GM23248 (cell line): ENCODE data around the gene ERC1. TPM values are rescaled to one million over a fixed set of nuclear protein-coding genes. Genes with fewer than 3 reads are reported as not detected.
"Not testable (repeated sequence)": the region's sequence is repeated elsewhere in the genome, so short reads cannot be mapped to it uniquely, and the experiment has no call there.

Experiments
- DNase-seq: peaks from one replicate; pipeline ENCODE4 v3.0.0-alpha.2; 2015
- H2AFZ ChIP-seq: fragments of 200-600 bp; sonication (generic); 2 replicates; pipeline ENCODE4 v1.6.1; 2016; ENCODE audit warnings: antibody characterized with exemption
- H3F3A ChIP-seq: fragments of 200-600 bp; sonication (generic); 2 replicates; pipeline ENCODE4 v1.6.1; 2016; ENCODE audit warnings: mild to moderate bottlenecking, antibody characterized with exemption, mixed run types; ENCODE audit not compliant: insufficient read depth
- H3K27ac ChIP-seq: fragments of 200-600 bp; sonication (generic); 2 replicates; pipeline ENCODE4 v1.5.1; 2016; ENCODE audit warnings: mild to moderate bottlenecking
- H3K27me3 ChIP-seq: fragments of 200-600 bp; sonication (generic); replicated peaks from 2 replicates; pipeline ENCODE4 v1.6.1; 2016; ENCODE audit warnings: mild to moderate bottlenecking; ENCODE audit not compliant: insufficient read depth
- H3K36me3 ChIP-seq: fragments of 200-600 bp; sonication (generic); 2 replicates; pipeline ENCODE4 v1.6.1; 2016; ENCODE audit warnings: low read depth, mild to moderate bottlenecking
- H3K4me1 ChIP-seq: fragments of 200-600 bp; sonication (generic); 2 replicates; pipeline ENCODE4 v1.6.1; 2016; ENCODE audit warnings: mild to moderate bottlenecking; ENCODE audit not compliant: insufficient read depth
- H3K4me2 ChIP-seq: fragments of 200-600 bp; sonication (generic); one replicate; pipeline ENCODE4 v1.6.1; 2016; ENCODE audit warnings: mild to moderate bottlenecking; ENCODE audit not compliant: unreplicated experiment
- H3K4me3 ChIP-seq: fragments of 200-600 bp; sonication (generic); 2 replicates; pipeline ENCODE4 v1.5.1; 2016; ENCODE audit warnings: mild to moderate bottlenecking
- H3K79me2 ChIP-seq: fragments of 200-600 bp; sonication (generic); 2 replicates; pipeline ENCODE4 v1.6.1; 2016; ENCODE audit warnings: mild to moderate bottlenecking; ENCODE audit not compliant: insufficient read depth
- H3K9ac ChIP-seq: fragments of 200-600 bp; sonication (generic); 2 replicates; pipeline ENCODE4 v1.6.1; 2016; ENCODE audit warnings: mild to moderate bottlenecking
- H3K9me2 ChIP-seq: fragments of 200-600 bp; sonication (generic); 2 replicates; pipeline ENCODE4 v1.6.1; 2016; ENCODE audit warnings: mixed run types, mild to moderate bottlenecking, moderate library complexity; ENCODE audit not compliant: insufficient read depth
- H3K9me3 ChIP-seq: fragments of 200-600 bp; sonication (generic); one replicate; pipeline ENCODE4 v1.6.1; 2017; ENCODE audit warnings: low read depth
- H4K20me1 ChIP-seq: fragments of 200-600 bp; sonication (generic); 2 replicates; pipeline ENCODE4 v1.6.0; 2016; ENCODE audit not compliant: insufficient read depth
- EZH2 ChIP-seq: fragments of 200-600 bp; sonication (generic); IDR thresholded peaks from 2 replicates; pipeline ENCODE4 v1.6.1; 2018; ENCODE audit warnings: antibody characterized with exemption, mild to moderate bottlenecking; ENCODE audit not compliant: insufficient read depth, poor library complexity, severe bottlenecking
- EZH2phosphoT487 ChIP-seq: fragments of 200-600 bp; sonication (generic); IDR thresholded peaks from 2 replicates; pipeline ENCODE4 v1.6.1; 2018; ENCODE audit warnings: antibody characterized with exemption, moderate library complexity, mild to moderate bottlenecking, low read depth; ENCODE audit not compliant: insufficient read depth
- WGBS, 2 experiments: methylation state at CpG; one replicate each; pipeline ENCODE4 v1.1.6; 2015 to 2017; ENCODE audit warnings: low lambda C conversion rate in 2 of 2, low coverage in 1 of 2; ENCODE audit errors: missing lambda C conversion rate in 2 of 2; 5-methylcytosine and 5-hydroxymethylcytosine counted together
- in situ Hi-C: fragments of 300-500 bp; cut with MboI; formaldehyde crosslinking; loops from 2 replicates; pipeline ENCODE4 v1.15.0; 2020
- polyA plus RNA-seq: library from polyadenylated mRNA; unstranded; fragments of >200 nt; fragmentation: Nextera tagmentation; extraction: Ambion mirVana; gene quantifications from 2 replicates; pipeline ENCODE4 v1.2.1, GENCODE V29; 2016
- total RNA-seq: library from RNA; depleted of rRNA; stranded (reverse); fragments of >200 nt; shearing (Covaris generic); gene quantifications from 2 replicates; pipeline ENCODE4 v1.2.3, GENCODE V29; 2014

Gene ERC1
- total and polyA plus RNA-seq, 2 experiments from 2014 or later, result 21.5 to 23.3 TPM

- H3K9ac ChIP-seq, result no peak overlapping the region
- WGBS, 2 experiments, result 73% methylated on average over 2 of the region's 2 CpGs
- no peaks in the 10 kb centered on the region for H4K20me1 ChIP-seq
- no peaks in the 10 kb centered on the region for H3K79me2 ChIP-seq
- no peak overlapping the region for H3K27ac ChIP-seq
- H3K36me3 ChIP-seq, result no peaks in the 10 kb centered on the region
- peaks cover 10% of the 10 kb centered on the region; the same call in 1 of the 2 replicates for H3K4me1 ChIP-seq
- H3K9me2 ChIP-seq, result no peaks in the 10 kb centered on the region
- no peak overlapping the region for H3K4me3 ChIP-seq
- no peaks in the 10 kb centered on the region for H3K9me3 ChIP-seq
- no peak overlapping the region for H3K4me2 ChIP-seq
- no peaks in the 10 kb centered on the region for H3K27me3 ChIP-seq
- no peak for DNase-seq
- H3F3A ChIP-seq, result no peaks in the 10 kb centered on the region
- H2AFZ ChIP-seq, result no peak overlapping the region
- in situ Hi-C loops, result no loop called here
- no peak for TF ChIP-seq EZH2
- no peak for TF ChIP-seq EZH2phosphoT487
Measured at GRCh38 chr12:1246637-1247036, 255.6 kb downstream of the ERC1 start.

GRCh38 chr12:1250641-1251040 lies 259.6 kb downstream of the ERC1 start:
- no peak for TF ChIP-seq EZH2
- no peak for TF ChIP-seq EZH2phosphoT487
- Histone ChIP-seq H3K9ac (no peak overlapping the region), H3K79me2 (no peaks in the 10 kb centered on the region), H3K36me3 (no peaks in the 10 kb centered on the region), H3K27ac (no peak overlapping the region), H3K9me2 (no peaks in the 10 kb centered on the region), H3K4me3 (no peak overlapping the region), H3K9me3 (no peaks in the 10 kb centered on the region), H3K4me2 (no peak overlapping the region), H3K4me1 (peaks cover 4% of the 10 kb centered on the region; the same call in 1 of the 2 replicates), H2AFZ (no peak overlapping the region), H4K20me1 (no peaks in the 10 kb centered on the region), H3K27me3 (no peaks in the 10 kb centered on the region), H3F3A (no peaks in the 10 kb centered on the region)
- in situ Hi-C loops, result no loop called here
- no peak for DNase-seq
- WGBS, 2 experiments, result 92 to 97% methylated on average over 3 of the region's 3 CpGs

- Histone ChIP-seq H3K4me3 (no peak overlapping the region), H3K27me3 (no peaks in the 10 kb centered on the region), H3K4me2 (no peak overlapping the region), H3K27ac (no peak overlapping the region), H3K36me3 (no peaks in the 10 kb centered on the region), H3F3A (no peaks in the 10 kb centered on the region), H3K4me1 (0 out of 2 replicates have a peak, but pooled peaks cover 3% of the 10 kb centered on the region), H3K9ac (no peak overlapping the region), H3K9me2 (no peaks in the 10 kb centered on the region), H3K79me2 (0 out of 2 replicates have a peak, but pooled peaks cover 3% of the 10 kb centered on the region), H2AFZ (no peak overlapping the region), H4K20me1 (no peaks in the 10 kb centered on the region), H3K9me3 (no peaks in the 10 kb centered on the region)
- in situ Hi-C loops, result no loop called here
- 24 to 28% methylated on average over 2 of the region's 2 CpGs for WGBS, 2 experiments
- DNase-seq, result no peak
- TF ChIP-seq EZH2phosphoT487 (no peak), EZH2 (no peak)
Measured at GRCh38 chr12:1252758-1253157, 261.7 kb downstream of the ERC1 start.

- H3K79me2 ChIP-seq, H3K4me1 ChIP-seq, H3K36me3 ChIP-seq, H3K27me3 ChIP-seq, H4K20me1 ChIP-seq, H3K4me3 ChIP-seq, H3K4me2 ChIP-seq, H3F3A ChIP-seq, H3K9me2 ChIP-seq, DNase-seq, H3K9me3 ChIP-seq, H2AFZ ChIP-seq, H3K27ac ChIP-seq, in situ Hi-C loops, H3K9ac ChIP-seq: not testable (repeated sequence)
- 99% methylated on average over 6 of the region's 6 CpGs for WGBS, 2 experiments
Measured at GRCh38 chr12:1255125-1255524, 264.1 kb downstream of the ERC1 start.

- H3K9me3 ChIP-seq, H2AFZ ChIP-seq, H3K27ac ChIP-seq, in situ Hi-C loops, H3K9ac ChIP-seq, H3K36me3 ChIP-seq, H3K4me3 ChIP-seq, DNase-seq, H3K9me2 ChIP-seq, H3K79me2 ChIP-seq, H3K4me1 ChIP-seq, H3K27me3 ChIP-seq, H3F3A ChIP-seq, H4K20me1 ChIP-seq, H3K4me2 ChIP-seq: not testable (repeated sequence)
- WGBS, 2 experiments, result 97 to 98% methylated on average over 4 of the region's 4 CpGs
Measured at GRCh38 chr12:1255854-1256253, 264.8 kb downstream of the ERC1 start.
